Bronchial epithelial cell (primary cell): ENCODE results near the gene DNAH5. TPM values are rescaled to one million over a fixed set of nuclear protein-coding genes. Genes with fewer than 3 reads are reported as not detected.
"Not testable (repeated sequence)": the region's sequence is repeated elsewhere in the genome, so short reads cannot be mapped to it uniquely, and the experiment has no call there.

Experiments
- DNase-seq: peaks from one replicate; pipeline ENCODE4 v3.0.0-alpha.2; 2010; ENCODE audit warnings: low read depth
- FAIRE-seq: peaks from 2 replicates; lab custom pipeline; 2011; peaks lifted over from hg19 to GRCh38; lab: Jason Lieb, UNC
- H3K27me3 ChIP-seq: 2 replicates; pipeline ENCODE4 v1.5.1; 2011; ENCODE audit warnings: low read length; ENCODE audit not compliant: control insufficient read depth, insufficient read depth
- H3K36me3 ChIP-seq: 2 replicates; pipeline ENCODE4 v1.5.1; 2011; ENCODE audit warnings: low read length; ENCODE audit not compliant: control insufficient read depth, insufficient read depth
- H3K4me3 ChIP-seq: 2 replicates; pipeline ENCODE4 v1.5.1; 2011; ENCODE audit warnings: mild to moderate bottlenecking, low read depth, low read length, control low read depth
- CTCF ChIP-seq: IDR thresholded peaks from 2 replicates; pipeline ENCODE4 v1.5.1; 2011; ENCODE audit warnings: mild to moderate bottlenecking, moderate library complexity, low read length, control low read depth, inconsistent platforms; ENCODE audit not compliant: insufficient read depth, severe bottlenecking
- total RNA-seq: library from RNA; depleted of rRNA; stranded (reverse); fragments of >200 nt; gene quantifications from 2 replicates; pipeline ENCODE4 v1.2.1, GENCODE V29; 2014

The DNAH5 gene
- total RNA-seq, 1 donor from 2014 or later: under 0.01 TPM

GRCh38 chr5:13821366-13821765 is 123.1 kb downstream of the DNAH5 start:
- DNase-seq (no peak), FAIRE-seq (no peak)
- Histone ChIP-seq H3K36me3 (no peaks in the 10 kb centered on the region), H3K27me3 (no peaks in the 10 kb centered on the region), H3K4me3 (no peak overlapping the region)
- no peak for TF ChIP-seq CTCF

DNA sequence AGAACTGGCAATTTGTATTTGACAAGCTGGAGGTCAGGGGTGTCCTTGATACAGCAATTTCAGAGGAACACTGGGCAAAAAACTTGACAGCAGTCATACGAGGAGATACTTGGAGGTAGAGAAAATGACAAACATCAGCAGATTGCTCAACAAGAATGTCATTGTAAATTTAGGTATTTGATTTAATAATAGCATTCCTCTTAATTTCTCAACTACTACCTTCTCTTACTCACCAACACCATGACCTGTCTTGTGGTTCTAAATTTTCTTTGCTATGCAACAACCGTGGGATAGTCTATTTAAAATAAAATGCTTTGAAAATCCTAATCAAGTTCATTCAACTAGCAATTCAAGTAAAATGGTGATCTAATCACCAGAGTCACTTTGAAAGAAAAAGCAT is 128.4 kb downstream of the DNAH5 start:
- TF ChIP-seq CTCF: no peak
- Histone ChIP-seq H3K4me3 (no peak overlapping the region), H3K27me3 (no peaks in the 10 kb centered on the region), H3K36me3 (no peaks in the 10 kb centered on the region)
- DNase-seq (peak; percentile 47), FAIRE-seq (no peak)

DNA sequence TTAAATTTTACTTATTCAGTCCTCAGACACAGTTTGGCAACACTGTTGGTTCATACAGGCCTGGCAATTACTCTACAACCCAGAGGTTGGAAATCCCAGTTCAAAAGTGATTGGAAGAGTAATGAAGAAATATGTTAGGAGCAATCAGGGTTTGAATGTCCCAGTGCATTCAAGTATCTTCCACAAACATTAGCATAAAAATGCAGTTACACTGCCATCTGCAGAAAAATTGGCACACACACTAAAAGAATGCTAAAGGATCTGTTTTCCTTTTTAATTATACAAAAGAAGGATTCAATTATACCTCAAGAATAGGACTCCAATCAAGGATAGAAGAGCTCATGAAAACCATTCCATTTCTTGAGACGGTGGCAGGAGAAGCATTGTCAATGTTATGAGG is 130.2 kb downstream of the DNAH5 start:
- TF ChIP-seq CTCF: no peak
- no peaks in the 10 kb centered on the region for H3K27me3 ChIP-seq
- no peak for FAIRE-seq
- no peaks in the 10 kb centered on the region for H3K36me3 ChIP-seq
- H3K4me3 ChIP-seq: no peak overlapping the region
- peak; percentile 39 for DNase-seq

GRCh38 chr5:13809921-13810320 is 134.6 kb downstream of the DNAH5 start:
- Histone ChIP-seq H3K27me3 (no peaks in the 10 kb centered on the region), H3K36me3 (no peaks in the 10 kb centered on the region), H3K4me3 (no peak overlapping the region)
- TF ChIP-seq CTCF: no peak
- DNase-seq: no peak
- no peak for FAIRE-seq

GRCh38 chr5:13804336-13804735 is 140.2 kb downstream of the DNAH5 start:
- DNase-seq (no peak), FAIRE-seq (no peak)
- Histone ChIP-seq H3K4me3 (no peak overlapping the region), H3K36me3 (no peaks in the 10 kb centered on the region), H3K27me3 (no peaks in the 10 kb centered on the region)
- no peak for TF ChIP-seq CTCF

- FAIRE-seq, DNase-seq, H3K27me3 ChIP-seq, H3K36me3 ChIP-seq, H3K4me3 ChIP-seq: not testable (repeated sequence)
Measured at GRCh38 chr5:13798569-13798968, 145.9 kb downstream of the DNAH5 start.
